GM19351 (cell line): Measurements from ENCODE around the gene ANK3.

Experiments
- ATAC-seq: cut with Tn5 transposase; IDR thresholded peaks from one replicate; pipeline ENCODE4 v1.9.1; 2021; ENCODE audit warnings: mild to moderate bottlenecking, moderate library complexity; ENCODE audit not compliant: unreplicated experiment

The ANK3 gene

GRCh38 chr10:60188548-60188947 lies 201.1 kb downstream of the ANK3 start:
- no peak for ATAC-seq

GRCh38 chr10:60187691-60188090 lies 202.0 kb downstream of the ANK3 start:
- ATAC-seq: no peak

GRCh38 chr10:60186315-60187071 lies 203.2 kb downstream of the ANK3 start:
- no peak for ATAC-seq

- ATAC-seq: no peak
Observed at GRCh38 chr10:60185421-60185820, 204.3 kb downstream of the ANK3 start.

GRCh38 chr10:60182691-60183090 lies 207.0 kb downstream of the ANK3 start:
- no peak for ATAC-seq

- no peak for ATAC-seq
Observed at GRCh38 chr10:60176925-60177324, 212.8 kb downstream of the ANK3 start.

GRCh38 chr10:60175441-60175971 lies 214.2 kb downstream of the ANK3 start:
- ATAC-seq: no peak

GRCh38 chr10:60172363-60172990 lies 217.2 kb downstream of the ANK3 start:
- no peak for ATAC-seq

GRCh38 chr10:60171436-60172013 lies 218.2 kb downstream of the ANK3 start:
- ATAC-seq: no peak

- no peak for ATAC-seq
Observed at GRCh38 chr10:60170250-60170649, 219.4 kb downstream of the ANK3 start.

- ATAC-seq: no peak
Observed at GRCh38 chr10:60169111-60169510, 220.6 kb downstream of the ANK3 start.

GRCh38 chr10:60167050-60167449 lies 222.6 kb downstream of the ANK3 start:
- ATAC-seq: no peak

- no peak for ATAC-seq
Observed at GRCh38 chr10:60163786-60164185, 225.9 kb downstream of the ANK3 start.

- no peak for ATAC-seq
Observed at GRCh38 chr10:60162631-60163030, 227.0 kb downstream of the ANK3 start.

- no peak for ATAC-seq
Observed at GRCh38 chr10:60155943-60156683, 233.6 kb downstream of the ANK3 start.

- ATAC-seq: no peak
Observed at GRCh38 chr10:60155099-60155877, 234.4 kb downstream of the ANK3 start.

GRCh38 chr10:60149003-60149402 lies 240.7 kb downstream of the ANK3 start:
- ATAC-seq: no peak

- ATAC-seq: no peak
Observed at GRCh38 chr10:60148266-60148840, 241.3 kb downstream of the ANK3 start.

GRCh38 chr10:60147576-60148265 lies 242.0 kb downstream of the ANK3 start:
- no peak for ATAC-seq

GRCh38 chr10:60147025-60147424 lies 242.7 kb downstream of the ANK3 start:
- ATAC-seq: no peak
